Activated naive CD4-positive, alpha-beta T cell treated with anti-CD3 and anti-CD28 coated beads, Interleukin-2, amount 50 U/mL, for 24 hours (primary cell): ENCODE measurements around the gene HTR7.

Source experiments
- H3K27ac Mint-ChIP-seq: one replicate; pipeline ENCODE4 v1.8.0; 2021; ENCODE audit warnings: mild to moderate bottlenecking, mixed read lengths
- H3K27me3 Mint-ChIP-seq: one replicate; pipeline ENCODE4 v1.8.0; 2021; ENCODE audit warnings: mixed read lengths
- H3K36me3 Mint-ChIP-seq: one replicate; pipeline ENCODE4 v1.8.0; 2021; ENCODE audit warnings: mixed read lengths
- H3K4me1 Mint-ChIP-seq: one replicate; pipeline ENCODE4 v1.8.0; 2021; ENCODE audit warnings: mixed read lengths
- H3K4me3 Mint-ChIP-seq: one replicate; pipeline ENCODE4 v1.8.0; 2021; ENCODE audit warnings: mild to moderate bottlenecking, mixed read lengths
- H3K9me3 Mint-ChIP-seq: one replicate; pipeline ENCODE4 v1.8.0; 2021; ENCODE audit warnings: mixed read lengths

Gene HTR7

DNA sequence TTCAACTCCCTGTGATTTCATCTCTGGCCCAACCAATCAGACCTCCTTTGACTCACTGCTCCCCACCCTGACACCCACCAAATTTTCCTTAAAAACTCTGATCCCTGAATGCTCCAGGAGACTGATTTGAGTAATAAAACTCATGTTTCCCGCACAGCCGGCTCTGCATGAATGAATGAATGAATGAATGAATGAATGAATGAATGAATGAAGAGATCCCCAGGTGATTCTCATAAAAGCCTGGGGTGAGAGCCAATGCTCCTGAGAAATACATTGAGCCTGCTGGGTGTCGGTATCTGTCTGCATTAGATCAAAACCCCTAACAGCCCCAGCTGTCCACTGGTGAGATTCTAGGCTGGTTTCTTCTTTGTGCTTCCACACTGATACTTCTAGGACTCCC, 58.7 kb downstream of the HTR7 start:
- H3K4me1 Mint-ChIP-seq, result no peaks in the 10 kb centered on the region
- no peak overlapping the region for H3K27ac Mint-ChIP-seq
- peaks cover 10% of the 10 kb centered on the region for H3K27me3 Mint-ChIP-seq
- H3K36me3 Mint-ChIP-seq, result no peaks in the 10 kb centered on the region
- peaks cover 19% of the 10 kb centered on the region for H3K9me3 Mint-ChIP-seq
- no peak overlapping the region for H3K4me3 Mint-ChIP-seq

DNA sequence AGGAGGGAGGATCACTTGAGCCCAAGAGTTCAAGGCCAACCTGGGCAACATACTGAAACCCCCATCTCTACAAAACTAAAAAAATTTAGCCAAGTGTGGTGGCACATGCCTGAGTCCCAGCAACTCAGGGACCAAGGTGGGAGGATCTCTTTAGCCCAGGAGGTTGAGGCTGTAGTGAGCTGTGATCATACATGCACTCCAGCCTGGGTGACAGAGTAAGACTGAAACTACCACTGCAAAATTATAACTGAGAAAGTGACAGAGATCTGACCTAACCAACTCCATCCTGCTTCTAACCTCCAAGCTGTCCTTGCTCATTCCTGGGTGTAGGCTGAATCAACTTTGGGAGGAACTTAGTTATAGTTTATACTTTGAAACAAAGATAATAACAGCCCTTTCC, 59.4 kb downstream of the HTR7 start:
- no peaks in the 10 kb centered on the region for H3K4me1 Mint-ChIP-seq
- H3K27ac Mint-ChIP-seq, result no peak overlapping the region
- H3K9me3 Mint-ChIP-seq, result peaks cover 19% of the 10 kb centered on the region
- H3K36me3 Mint-ChIP-seq, result no peaks in the 10 kb centered on the region
- peaks cover 12% of the 10 kb centered on the region for H3K27me3 Mint-ChIP-seq
- H3K4me3 Mint-ChIP-seq, result no peak overlapping the region

DNA sequence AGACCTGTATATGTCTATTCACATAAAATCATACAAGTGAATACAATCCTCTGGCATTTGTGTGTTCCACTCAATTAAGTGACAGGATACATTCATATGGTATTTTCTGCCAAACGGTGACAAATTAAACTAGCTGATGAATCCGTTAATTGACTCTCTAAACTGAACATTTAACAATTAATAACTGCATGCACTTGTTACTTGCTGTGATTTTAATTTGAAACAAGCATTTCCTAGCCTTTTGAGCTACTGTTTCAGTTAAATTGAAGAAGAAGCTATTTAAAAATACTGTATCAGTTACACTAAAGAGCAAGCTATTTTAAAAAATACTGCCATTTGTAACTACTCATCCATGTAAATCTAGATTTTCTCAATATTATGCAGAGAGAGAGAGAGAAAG, 67.4 kb downstream of the HTR7 start:
- H3K36me3 Mint-ChIP-seq, result no peaks in the 10 kb centered on the region
- no peak overlapping the region for H3K27ac Mint-ChIP-seq
- H3K9me3 Mint-ChIP-seq, result peaks cover 4% of the 10 kb centered on the region
- H3K27me3 Mint-ChIP-seq, result peaks cover 3% of the 10 kb centered on the region
- no peaks in the 10 kb centered on the region for H3K4me1 Mint-ChIP-seq
- no peak overlapping the region for H3K4me3 Mint-ChIP-seq

GRCh38 chr10:90788968-90789367, 68.9 kb downstream of the HTR7 start:
- no peak overlapping the region for H3K4me3 Mint-ChIP-seq
- no peaks in the 10 kb centered on the region for H3K9me3 Mint-ChIP-seq
- H3K27ac Mint-ChIP-seq, result no peak overlapping the region
- no peaks in the 10 kb centered on the region for H3K27me3 Mint-ChIP-seq
- H3K36me3 Mint-ChIP-seq, result no peaks in the 10 kb centered on the region
- no peaks in the 10 kb centered on the region for H3K4me1 Mint-ChIP-seq

GRCh38 chr10:90788199-90788491, 69.7 kb downstream of the HTR7 start:
- Mint-ChIP-seq H3K4me3 (no peak overlapping the region), H3K27me3 (no peaks in the 10 kb centered on the region), H3K4me1 (no peaks in the 10 kb centered on the region), H3K36me3 (no peaks in the 10 kb centered on the region), H3K27ac (no peak overlapping the region), H3K9me3 (no peaks in the 10 kb centered on the region)

GRCh38 chr10:90787393-90788198, 70.2 kb downstream of the HTR7 start:
- Mint-ChIP-seq H3K4me3 (no peak overlapping the region), H3K27me3 (no peaks in the 10 kb centered on the region), H3K27ac (no peak overlapping the region), H3K9me3 (no peaks in the 10 kb centered on the region), H3K4me1 (no peaks in the 10 kb centered on the region), H3K36me3 (no peaks in the 10 kb centered on the region)

DNA sequence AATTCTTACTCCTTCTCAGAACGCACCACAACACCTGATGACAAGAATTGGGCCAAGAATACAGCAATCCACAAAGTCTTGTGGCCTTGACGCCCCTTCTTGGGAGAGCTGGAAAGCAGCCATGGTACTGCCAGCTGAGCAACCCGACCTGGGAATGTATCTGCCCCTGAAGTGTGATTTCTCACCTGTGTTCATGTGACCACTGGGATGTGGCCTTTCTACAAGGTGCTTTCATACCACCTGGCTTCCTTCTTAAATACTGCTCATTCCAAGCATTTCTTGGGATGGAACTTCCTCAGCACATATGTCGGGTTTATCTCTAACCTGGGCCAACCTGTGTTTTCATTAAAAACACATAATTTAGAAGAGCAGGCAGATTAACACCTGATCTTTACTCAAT, 72.1 kb downstream of the HTR7 start:
- H3K9me3 Mint-ChIP-seq, result no peaks in the 10 kb centered on the region
- H3K27ac Mint-ChIP-seq, result no peak overlapping the region
- no peaks in the 10 kb centered on the region for H3K4me1 Mint-ChIP-seq
- H3K36me3 Mint-ChIP-seq, result no peaks in the 10 kb centered on the region
- no peak overlapping the region for H3K4me3 Mint-ChIP-seq
- no peaks in the 10 kb centered on the region for H3K27me3 Mint-ChIP-seq

DNA sequence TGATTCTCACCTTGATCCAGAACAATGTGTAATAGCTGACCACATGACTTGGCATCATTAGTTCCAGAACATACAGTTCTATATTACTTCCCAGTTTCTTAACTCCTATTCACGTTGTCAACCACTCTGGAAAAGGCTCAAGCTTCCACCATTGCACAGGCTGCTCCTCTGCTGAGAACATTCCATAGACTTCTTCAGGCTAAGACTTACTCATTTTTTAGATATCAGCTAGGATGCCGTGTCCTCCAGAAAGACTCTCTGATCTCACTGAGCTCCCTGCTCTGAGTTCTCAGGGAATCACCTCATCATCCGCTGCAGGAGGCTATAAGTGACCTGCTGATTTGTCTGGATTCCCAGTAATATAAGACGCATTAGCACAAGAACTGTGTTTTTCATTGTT, 73.1 kb downstream of the HTR7 start:
- no peak overlapping the region for H3K4me3 Mint-ChIP-seq
- no peaks in the 10 kb centered on the region for H3K9me3 Mint-ChIP-seq
- no peak overlapping the region for H3K27ac Mint-ChIP-seq
- no peaks in the 10 kb centered on the region for H3K36me3 Mint-ChIP-seq
- H3K27me3 Mint-ChIP-seq, result no peaks in the 10 kb centered on the region
- H3K4me1 Mint-ChIP-seq, result no peaks in the 10 kb centered on the region

- H3K27ac Mint-ChIP-seq, result no peak overlapping the region
- no peaks in the 10 kb centered on the region for H3K9me3 Mint-ChIP-seq
- peaks cover 3% of the 10 kb centered on the region for H3K27me3 Mint-ChIP-seq
- no peak overlapping the region for H3K4me3 Mint-ChIP-seq
- H3K4me1 Mint-ChIP-seq, result no peaks in the 10 kb centered on the region
- no peaks in the 10 kb centered on the region for H3K36me3 Mint-ChIP-seq
Measured at GRCh38 chr10:90780488-90780887, 77.4 kb downstream of the HTR7 start.

GRCh38 chr10:90779548-90779947, 78.3 kb downstream of the HTR7 start:
- H3K4me3 Mint-ChIP-seq, result no peak overlapping the region
- H3K9me3 Mint-ChIP-seq, result no peaks in the 10 kb centered on the region
- H3K27me3 Mint-ChIP-seq, result peaks cover 3% of the 10 kb centered on the region
- no peak overlapping the region for H3K27ac Mint-ChIP-seq
- H3K4me1 Mint-ChIP-seq, result no peaks in the 10 kb centered on the region
- no peaks in the 10 kb centered on the region for H3K36me3 Mint-ChIP-seq

DNA sequence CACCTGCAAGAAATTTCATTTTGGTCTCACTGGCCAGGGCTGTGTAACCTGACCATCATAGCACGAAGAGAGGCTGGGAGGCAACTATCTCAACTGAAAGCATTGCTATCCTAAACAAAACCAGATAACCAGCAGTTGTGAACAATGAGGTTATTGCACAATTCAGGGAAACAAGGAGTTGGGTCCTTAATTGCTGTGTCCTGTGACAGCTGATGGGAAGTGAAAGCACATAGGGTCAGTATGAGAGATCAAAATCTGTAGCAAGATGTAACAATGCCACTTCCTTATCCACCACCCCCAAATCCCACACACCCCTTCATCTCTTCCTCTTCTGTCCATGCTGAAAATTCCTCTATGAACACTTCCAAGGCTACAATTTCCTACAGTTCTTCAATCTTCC, 80.2 kb downstream of the HTR7 start:
- Mint-ChIP-seq H3K27ac (no peak overlapping the region), H3K4me1 (no peaks in the 10 kb centered on the region), H3K4me3 (no peak overlapping the region), H3K36me3 (no peaks in the 10 kb centered on the region), H3K27me3 (peaks cover 3% of the 10 kb centered on the region), H3K9me3 (no peaks in the 10 kb centered on the region)

GRCh38 chr10:90775351-90776028, 82.3 kb downstream of the HTR7 start:
- Mint-ChIP-seq H3K27me3 (peaks cover 6% of the 10 kb centered on the region), H3K27ac (no peak overlapping the region), H3K9me3 (no peaks in the 10 kb centered on the region), H3K36me3 (no peaks in the 10 kb centered on the region), H3K4me3 (no peak overlapping the region), H3K4me1 (no peaks in the 10 kb centered on the region)

DNA sequence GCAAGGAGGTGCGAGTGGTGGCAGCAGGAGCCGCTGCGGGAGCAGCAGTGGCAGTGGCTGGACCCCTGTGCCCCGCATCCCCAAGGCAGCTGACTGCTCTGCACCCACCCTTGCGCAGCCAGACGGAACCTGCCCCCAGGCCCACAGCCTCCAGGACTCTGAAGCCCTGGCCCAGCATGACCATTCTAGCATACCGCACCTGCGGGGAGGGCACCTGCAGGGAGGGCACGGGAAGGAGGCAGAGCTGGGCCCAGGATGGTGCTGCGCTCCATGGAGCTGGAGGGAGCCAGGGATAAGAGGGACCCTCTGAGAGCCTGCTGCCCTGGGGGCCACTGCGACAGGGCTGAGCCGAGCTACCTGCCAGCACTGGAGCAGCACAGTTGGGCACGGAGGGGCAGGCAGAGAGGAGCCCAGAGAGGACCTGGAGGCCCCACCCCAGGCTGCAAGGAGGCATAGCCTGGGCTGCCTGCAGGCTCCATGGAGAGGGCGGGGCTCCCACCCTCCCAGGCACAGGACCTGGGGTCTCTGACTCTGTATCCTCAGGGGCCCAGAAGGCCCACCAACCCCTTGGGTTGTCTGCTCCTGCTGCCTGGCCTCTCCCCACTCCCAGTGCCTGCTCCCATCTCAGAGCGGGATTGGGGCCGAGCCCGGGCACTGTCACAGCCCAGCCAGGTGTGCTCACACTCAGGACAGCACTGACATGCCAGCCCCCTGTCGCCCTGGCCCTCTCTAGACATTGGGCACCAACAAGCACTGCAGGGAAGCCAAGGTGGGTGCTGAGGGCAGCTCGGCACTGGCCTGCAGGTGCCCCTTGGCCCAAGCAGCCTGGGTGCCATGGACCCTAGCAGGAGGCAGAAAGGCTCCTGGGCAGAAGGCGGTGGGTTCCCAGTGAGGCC, 87.6 kb downstream of the HTR7 start:
- H3K27me3 Mint-ChIP-seq, result peaks cover 12% of the 10 kb centered on the region
- H3K9me3 Mint-ChIP-seq, result no peaks in the 10 kb centered on the region
- no peaks in the 10 kb centered on the region for H3K36me3 Mint-ChIP-seq
- H3K27ac Mint-ChIP-seq, result no peak overlapping the region
- H3K4me1 Mint-ChIP-seq, result no peaks in the 10 kb centered on the region
- no peak overlapping the region for H3K4me3 Mint-ChIP-seq

DNA sequence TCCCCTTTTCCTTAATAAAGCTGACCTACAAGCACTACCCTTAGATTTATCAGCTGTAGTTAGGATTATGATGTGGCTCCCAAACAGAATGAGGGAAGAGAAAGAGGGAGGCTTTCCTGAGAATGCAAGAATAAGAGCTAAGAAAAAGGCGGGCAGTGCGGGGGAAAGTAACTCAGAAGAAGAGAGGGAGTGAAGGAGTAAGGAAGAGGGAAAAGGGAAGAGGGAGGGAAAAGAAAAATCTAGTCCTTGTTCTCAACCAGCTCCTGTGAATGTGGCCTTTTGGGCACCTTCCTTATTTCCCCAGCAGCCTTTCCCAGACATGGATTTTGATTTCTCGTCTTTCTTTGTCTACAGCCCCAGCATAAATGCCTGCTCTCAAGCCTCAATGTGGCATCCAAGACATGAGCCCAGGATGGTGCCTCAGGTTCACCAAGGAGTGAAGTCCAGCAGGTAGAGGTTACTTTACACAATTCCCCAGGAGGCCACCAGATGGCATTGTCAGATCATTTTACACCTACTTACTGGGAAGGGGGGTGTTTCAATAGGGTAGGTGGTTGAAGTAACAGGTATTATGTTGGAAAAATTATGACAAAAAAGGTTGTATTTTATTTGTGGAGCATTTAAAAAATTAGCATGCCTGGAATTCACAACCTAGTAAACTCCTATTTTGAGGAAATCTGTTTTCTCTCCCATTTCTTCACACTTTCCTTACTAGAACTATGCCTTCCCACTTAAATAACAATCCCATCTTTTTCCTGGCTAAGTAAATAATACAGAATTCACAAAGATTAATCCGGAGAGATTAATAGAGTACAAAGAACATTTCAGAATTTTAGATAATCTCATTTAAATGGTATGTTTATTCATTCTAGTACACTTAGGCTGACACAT, 106.5 kb downstream of the HTR7 start:
- Mint-ChIP-seq H3K9me3 (no peaks in the 10 kb centered on the region), H3K27ac (no peak overlapping the region), H3K36me3 (no peaks in the 10 kb centered on the region), H3K4me3 (no peak overlapping the region), H3K27me3 (peaks cover 22% of the 10 kb centered on the region), H3K4me1 (no peaks in the 10 kb centered on the region)

DNA sequence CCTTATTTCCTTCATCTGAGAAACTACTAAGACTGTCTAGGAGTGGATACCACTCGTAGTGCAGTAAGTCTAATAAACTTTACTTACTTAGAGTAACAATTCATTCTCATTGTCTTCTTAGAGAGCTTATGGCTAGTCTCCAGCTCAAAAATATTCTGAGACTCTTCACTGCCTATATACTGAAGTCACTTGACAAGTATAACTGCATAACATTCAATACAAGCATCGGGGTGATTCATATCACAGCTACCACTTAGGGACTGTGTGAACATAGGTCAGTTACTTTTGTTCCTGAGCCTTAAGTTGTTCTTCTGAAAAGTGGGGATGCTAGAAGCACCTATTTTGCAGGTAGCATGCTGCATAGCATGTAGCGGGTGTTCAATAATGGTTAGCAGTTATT, 111.0 kb downstream of the HTR7 start:
- no peaks in the 10 kb centered on the region for H3K9me3 Mint-ChIP-seq
- no peaks in the 10 kb centered on the region for H3K36me3 Mint-ChIP-seq
- H3K4me1 Mint-ChIP-seq, result no peaks in the 10 kb centered on the region
- peaks cover 19% of the 10 kb centered on the region for H3K27me3 Mint-ChIP-seq
- H3K27ac Mint-ChIP-seq, result no peak overlapping the region
- H3K4me3 Mint-ChIP-seq, result no peak overlapping the region
